Measurements from ENCODE around the gene ZMAT3. TPM values are rescaled to one million over a fixed set of nuclear protein-coding genes. Genes with fewer than 3 reads are reported as not detected.

Gene ZMAT3
- total and polyA plus RNA-seq, 4 donors: 1.9 to 5.4 (median 2.8) TPM

DNA sequence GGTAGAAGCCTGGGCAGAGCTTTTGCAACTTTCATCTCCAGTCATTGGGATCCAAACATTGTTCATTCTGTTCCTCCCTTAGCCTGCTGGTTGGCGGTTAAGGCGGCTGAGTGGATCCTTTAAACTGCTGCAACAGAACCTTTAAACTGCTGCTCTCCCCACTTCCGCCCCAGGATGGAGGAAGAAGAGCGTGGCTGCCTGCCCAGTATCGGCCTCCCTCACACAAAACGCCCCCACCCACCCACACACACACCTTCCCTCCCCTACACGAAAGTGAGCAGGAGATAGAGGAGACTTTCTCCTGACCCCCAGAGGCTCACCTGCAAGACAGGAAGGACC lies 460 bp upstream of the ZMAT3 start:
- peaks cover 0 to 12% (median 6%) of the 10 kb centered on the region in 4 donors for H3K4me1 ChIP-seq (ENCODE audit: control insufficient read depth in 4 of 4, insufficient read depth in 4 of 4, low read length in 3 of 4)

DNA sequence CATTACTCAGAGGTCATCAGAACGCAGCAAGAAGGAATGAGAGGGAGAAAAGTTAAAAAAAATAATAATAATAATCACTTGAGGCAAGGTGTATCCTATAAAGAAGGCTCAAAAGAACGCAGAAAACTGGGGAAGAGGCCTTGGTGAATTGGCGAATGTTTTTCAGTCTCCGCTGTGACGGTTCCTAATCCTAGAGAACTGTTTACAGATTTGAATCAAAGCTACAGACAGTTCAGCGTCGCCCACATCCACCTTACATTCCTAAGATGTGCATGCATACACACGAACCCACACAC lies 634 bp downstream of the ZMAT3 start:
- Histone ChIP-seq H3K27me3 (ENCODE audit: control insufficient read depth in 4 of 4, insufficient read depth in 4 of 4, low read length in 3 of 4) (no peaks in the 10 kb centered on the region), H3K4me3 (ENCODE audit: low read depth in 1 of 3, low read length in 3 of 3) (peak overlapping the region; percentile 84 to 97 (median 95)), H3K36me3 (ENCODE audit: control insufficient read depth in 4 of 4, insufficient read depth in 3 of 4, low read depth in 1 of 4, low read length in 3 of 4) (peaks cover 0 to 8% (median 4%) of the 10 kb centered on the region in 4 donors), H3K9ac (ENCODE audit: low read depth in 1 of 2, low read length in 2 of 2) (peak overlapping the region; percentile 39 to 52), H3K9me3 (ENCODE audit: control insufficient read depth in 4 of 4, low read length in 3 of 4) (no peaks in the 10 kb centered on the region), H3K27ac (ENCODE audit: low read depth in 1 of 2, low read length in 2 of 2) (peak overlapping the region; percentile 83 to 91), H3K4me1 (ENCODE audit: control insufficient read depth in 4 of 4, insufficient read depth in 4 of 4, low read length in 3 of 4) (peaks cover 0 to 12% (median 6%) of the 10 kb centered on the region in 4 donors)
- DNase-seq (ENCODE audit: low spot score): no peak
- 15% methylated on average over 8 of the region's 8 CpGs for WGBS
- TF ChIP-seq, protein P1, sequence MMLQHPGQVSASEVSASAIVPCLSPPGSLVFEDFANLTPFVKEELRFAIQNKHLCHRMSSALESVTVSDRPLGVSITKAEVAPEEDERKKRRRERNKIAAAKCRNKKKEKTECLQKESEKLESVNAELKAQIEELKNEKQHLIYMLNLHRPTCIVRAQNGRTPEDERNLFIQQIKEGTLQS (IDR thresholded peaks at IDR 0.05): no peak
- no peak for TF ChIP-seq RXRA (IDR thresholded peaks at IDR 0.05)
- TF ChIP-seq, protein P2, sequence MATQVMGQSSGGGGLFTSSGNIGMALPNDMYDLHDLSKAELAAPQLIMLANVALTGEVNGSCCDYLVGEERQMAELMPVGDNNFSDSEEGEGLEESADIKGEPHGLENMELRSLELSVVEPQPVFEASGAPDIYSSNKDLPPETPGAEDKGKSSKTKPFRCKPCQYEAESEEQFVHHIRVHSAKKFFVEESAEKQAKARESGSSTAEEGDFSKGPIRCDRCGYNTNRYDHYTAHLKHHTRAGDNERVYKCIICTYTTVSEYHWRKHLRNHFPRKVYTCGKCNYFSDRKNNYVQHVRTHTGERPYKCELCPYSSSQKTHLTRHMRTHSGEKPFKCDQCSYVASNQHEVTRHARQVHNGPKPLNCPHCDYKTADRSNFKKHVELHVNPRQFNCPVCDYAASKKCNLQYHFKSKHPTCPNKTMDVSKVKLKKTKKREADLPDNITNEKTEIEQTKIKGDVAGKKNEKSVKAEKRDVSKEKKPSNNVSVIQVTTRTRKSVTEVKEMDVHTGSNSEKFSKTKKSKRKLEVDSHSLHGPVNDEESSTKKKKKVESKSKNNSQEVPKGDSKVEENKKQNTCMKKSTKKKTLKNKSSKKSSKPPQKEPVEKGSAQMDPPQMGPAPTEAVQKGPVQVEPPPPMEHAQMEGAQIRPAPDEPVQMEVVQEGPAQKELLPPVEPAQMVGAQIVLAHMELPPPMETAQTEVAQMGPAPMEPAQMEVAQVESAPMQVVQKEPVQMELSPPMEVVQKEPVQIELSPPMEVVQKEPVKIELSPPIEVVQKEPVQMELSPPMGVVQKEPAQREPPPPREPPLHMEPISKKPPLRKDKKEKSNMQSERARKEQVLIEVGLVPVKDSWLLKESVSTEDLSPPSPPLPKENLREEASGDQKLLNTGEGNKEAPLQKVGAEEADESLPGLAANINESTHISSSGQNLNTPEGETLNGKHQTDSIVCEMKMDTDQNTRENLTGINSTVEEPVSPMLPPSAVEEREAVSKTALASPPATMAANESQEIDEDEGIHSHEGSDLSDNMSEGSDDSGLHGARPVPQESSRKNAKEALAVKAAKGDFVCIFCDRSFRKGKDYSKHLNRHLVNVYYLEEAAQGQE (IDR thresholded peaks at IDR 0.05): no peak
- TF ChIP-seq HNF4G (IDR thresholded peaks at IDR 0.05): no peak
- no peak for TF ChIP-seq SP1 (IDR thresholded peaks at IDR 0.05)
- no peak for TF ChIP-seq JUND (IDR thresholded peaks at IDR 0.05)
- TF ChIP-seq YY1 (IDR thresholded peaks at IDR 0.05): no peak
- TF ChIP-seq GABPA (IDR thresholded peaks at IDR 0.05 in 1 of 2, conservative IDR thresholded peaks at IDR 0.05 in 1 of 2): no peak
- no peak for TF ChIP-seq FOXA2 (IDR thresholded peaks at IDR 0.05)
- TF ChIP-seq NR2F2 (IDR thresholded peaks at IDR 0.05): no peak
- no peak for TF ChIP-seq RAD21 (IDR thresholded peaks at IDR 0.05)
- no peak for TF ChIP-seq HNF4A (conservative IDR thresholded peaks at IDR 0.05)

More for the DNA sequence above, 460 bp upstream of the ZMAT3 start:
- peak; percentile 34 for DNase-seq (ENCODE audit: low spot score)
- Histone ChIP-seq H3K36me3 (ENCODE audit: control insufficient read depth in 4 of 4, insufficient read depth in 3 of 4, low read depth in 1 of 4, low read length in 3 of 4) (peaks cover 0 to 3% (median 0%) of the 10 kb centered on the region in 4 donors), H3K9ac (ENCODE audit: low read depth in 1 of 2, low read length in 2 of 2) (peak overlapping the region; percentile 23 to 90), H3K27ac (ENCODE audit: low read depth in 1 of 2, low read length in 2 of 2) (peak overlapping the region; percentile 83 to 91), H3K4me3 (ENCODE audit: low read depth in 1 of 3, low read length in 3 of 3) (peak overlapping the region; percentile 84 to 97 (median 95)), H3K9me3 (ENCODE audit: control insufficient read depth in 4 of 4, low read length in 3 of 4) (no peaks in the 10 kb centered on the region), H3K27me3 (ENCODE audit: control insufficient read depth in 4 of 4, insufficient read depth in 4 of 4, low read length in 3 of 4) (no peaks in the 10 kb centered on the region)
- TF ChIP-seq HNF4G (IDR thresholded peaks at IDR 0.05) (no peak), RAD21 (IDR thresholded peaks at IDR 0.05) (no peak), YY1 (IDR thresholded peaks at IDR 0.05) (no peak), SP1 (IDR thresholded peaks at IDR 0.05) (no peak), RXRA (IDR thresholded peaks at IDR 0.05) (no peak)
- TF ChIP-seq, protein P3, sequence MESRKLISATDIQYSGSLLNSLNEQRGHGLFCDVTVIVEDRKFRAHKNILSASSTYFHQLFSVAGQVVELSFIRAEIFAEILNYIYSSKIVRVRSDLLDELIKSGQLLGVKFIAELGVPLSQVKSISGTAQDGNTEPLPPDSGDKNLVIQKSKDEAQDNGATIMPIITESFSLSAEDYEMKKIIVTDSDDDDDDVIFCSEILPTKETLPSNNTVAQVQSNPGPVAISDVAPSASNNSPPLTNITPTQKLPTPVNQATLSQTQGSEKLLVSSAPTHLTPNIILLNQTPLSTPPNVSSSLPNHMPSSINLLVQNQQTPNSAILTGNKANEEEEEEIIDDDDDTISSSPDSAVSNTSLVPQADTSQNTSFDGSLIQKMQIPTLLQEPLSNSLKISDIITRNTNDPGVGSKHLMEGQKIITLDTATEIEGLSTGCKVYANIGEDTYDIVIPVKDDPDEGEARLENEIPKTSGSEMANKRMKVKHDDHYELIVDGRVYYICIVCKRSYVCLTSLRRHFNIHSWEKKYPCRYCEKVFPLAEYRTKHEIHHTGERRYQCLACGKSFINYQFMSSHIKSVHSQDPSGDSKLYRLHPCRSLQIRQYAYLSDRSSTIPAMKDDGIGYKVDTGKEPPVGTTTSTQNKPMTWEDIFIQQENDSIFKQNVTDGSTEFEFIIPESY (IDR thresholded peaks at IDR 0.05): no peak
- TF ChIP-seq, protein P1 (IDR thresholded peaks at IDR 0.05): no peak
- TF ChIP-seq, protein P2 (IDR thresholded peaks at IDR 0.05): no peak
- TF ChIP-seq, protein P4, sequence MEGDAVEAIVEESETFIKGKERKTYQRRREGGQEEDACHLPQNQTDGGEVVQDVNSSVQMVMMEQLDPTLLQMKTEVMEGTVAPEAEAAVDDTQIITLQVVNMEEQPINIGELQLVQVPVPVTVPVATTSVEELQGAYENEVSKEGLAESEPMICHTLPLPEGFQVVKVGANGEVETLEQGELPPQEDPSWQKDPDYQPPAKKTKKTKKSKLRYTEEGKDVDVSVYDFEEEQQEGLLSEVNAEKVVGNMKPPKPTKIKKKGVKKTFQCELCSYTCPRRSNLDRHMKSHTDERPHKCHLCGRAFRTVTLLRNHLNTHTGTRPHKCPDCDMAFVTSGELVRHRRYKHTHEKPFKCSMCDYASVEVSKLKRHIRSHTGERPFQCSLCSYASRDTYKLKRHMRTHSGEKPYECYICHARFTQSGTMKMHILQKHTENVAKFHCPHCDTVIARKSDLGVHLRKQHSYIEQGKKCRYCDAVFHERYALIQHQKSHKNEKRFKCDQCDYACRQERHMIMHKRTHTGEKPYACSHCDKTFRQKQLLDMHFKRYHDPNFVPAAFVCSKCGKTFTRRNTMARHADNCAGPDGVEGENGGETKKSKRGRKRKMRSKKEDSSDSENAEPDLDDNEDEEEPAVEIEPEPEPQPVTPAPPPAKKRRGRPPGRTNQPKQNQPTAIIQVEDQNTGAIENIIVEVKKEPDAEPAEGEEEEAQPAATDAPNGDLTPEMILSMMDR (IDR thresholded peaks at IDR 0.05; ENCODE audit: low read depth, low read length, missing input control): no peak
- 16% methylated on average over 7 of the region's 7 CpGs for WGBS

Data from liver (tissue), 9 donors.